HTR-8/SVneo (cell line): ENCODE results near the gene RGS2.

Experiments
- DNase-seq: peaks from one replicate; pipeline ENCODE4 v3.0.0; 2011; ENCODE audit warnings: low spot score, mixed read lengths; ENCODE audit not compliant: insufficient read length
- FAIRE-seq: peaks from 2 replicates; lab custom pipeline; 2011; peaks lifted over from hg19 to GRCh38; lab: Jason Lieb, UNC

RGS2 gene

DNA sequence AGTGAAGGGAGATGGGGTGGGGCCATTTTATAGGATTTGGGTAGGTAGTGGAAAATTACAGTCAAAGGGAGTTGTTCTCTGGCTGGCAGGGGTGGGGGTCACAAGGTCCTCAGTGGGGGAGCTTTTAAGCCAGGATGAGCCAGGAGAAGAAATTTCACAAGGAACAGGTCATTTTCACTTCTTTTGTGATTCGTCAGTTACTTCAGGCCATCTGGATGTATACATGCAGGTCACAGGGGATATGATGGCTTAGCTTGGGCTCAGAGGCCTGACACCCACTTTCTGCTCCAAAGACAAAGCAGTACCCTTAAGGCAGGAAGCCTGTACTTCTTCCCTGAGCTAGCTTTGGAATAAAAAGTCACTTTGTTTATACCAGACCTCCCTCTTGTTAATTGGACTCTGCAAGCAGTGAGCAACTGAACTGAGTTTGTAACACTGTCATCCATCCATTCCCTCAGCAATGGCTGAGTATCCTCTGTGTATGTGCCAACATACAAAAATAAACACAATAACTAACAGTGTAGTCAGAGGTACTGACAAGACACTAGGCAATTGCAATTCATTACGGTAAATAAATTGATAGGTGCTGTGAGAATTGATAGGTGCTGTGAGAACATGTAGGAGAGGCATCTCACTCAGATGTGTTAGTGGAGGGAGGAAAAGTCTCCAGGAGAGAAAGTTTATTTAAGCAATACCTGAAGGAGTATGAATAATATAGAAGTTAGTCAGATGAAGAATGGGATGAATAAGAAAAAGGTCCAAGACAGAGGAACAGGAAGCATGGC is 14.7 kb upstream of the RGS2 start:
- DNase-seq, result no peak
- FAIRE-seq, result no peak

GRCh38 chr1:192794768-192795035 is 14.1 kb upstream of the RGS2 start:
- FAIRE-seq (no peak), DNase-seq (no peak)

DNA sequence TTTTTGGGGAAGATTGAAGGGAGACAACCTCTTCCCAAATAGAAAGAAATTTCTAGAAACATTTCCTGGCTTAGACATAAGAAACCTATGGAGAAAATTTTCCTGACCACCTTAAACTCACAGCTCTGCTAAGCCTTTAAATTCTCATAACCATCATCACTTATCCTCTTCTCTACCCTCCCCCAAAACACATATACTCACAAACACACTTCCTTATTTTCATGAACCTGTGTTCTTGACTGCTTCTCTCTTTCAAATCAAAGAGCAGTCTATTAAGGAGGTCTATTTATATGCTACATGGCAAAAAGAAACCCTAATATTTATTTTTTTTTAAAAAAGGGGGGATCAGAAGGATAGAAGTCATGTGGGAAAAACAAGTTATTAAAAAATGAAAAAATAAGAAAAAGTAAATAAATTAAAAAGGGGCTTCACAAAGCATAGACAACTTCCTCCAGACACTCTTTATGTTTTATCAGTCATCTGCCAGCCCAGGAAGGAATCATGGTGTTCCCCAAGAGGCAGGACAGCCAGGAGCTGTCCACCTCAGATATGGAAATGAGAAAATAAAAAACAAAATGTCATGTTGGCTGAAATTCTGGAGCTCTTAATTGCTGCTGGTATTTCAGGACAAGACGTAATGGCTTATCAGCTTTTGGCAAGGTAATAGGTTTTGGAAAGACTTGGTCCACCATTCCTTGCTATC is 12.8 kb upstream of the RGS2 start:
- no peak for DNase-seq
- FAIRE-seq, result no peak

- FAIRE-seq, result no peak
- no peak for DNase-seq
These were observed 11.7 kb upstream of the RGS2 start for GRCh38 chr1:192797143-192797542.

- FAIRE-seq, result no peak
- DNase-seq, result no peak
These were observed 10.9 kb upstream of the RGS2 start for GRCh38 chr1:192797891-192798290.

- no peak for FAIRE-seq
- no peak for DNase-seq
These were observed 7.4 kb upstream of the RGS2 start for GRCh38 chr1:192801451-192801850.

GRCh38 chr1:192802406-192802805 is 6.4 kb upstream of the RGS2 start:
- no peak for FAIRE-seq
- no peak for DNase-seq

DNA sequence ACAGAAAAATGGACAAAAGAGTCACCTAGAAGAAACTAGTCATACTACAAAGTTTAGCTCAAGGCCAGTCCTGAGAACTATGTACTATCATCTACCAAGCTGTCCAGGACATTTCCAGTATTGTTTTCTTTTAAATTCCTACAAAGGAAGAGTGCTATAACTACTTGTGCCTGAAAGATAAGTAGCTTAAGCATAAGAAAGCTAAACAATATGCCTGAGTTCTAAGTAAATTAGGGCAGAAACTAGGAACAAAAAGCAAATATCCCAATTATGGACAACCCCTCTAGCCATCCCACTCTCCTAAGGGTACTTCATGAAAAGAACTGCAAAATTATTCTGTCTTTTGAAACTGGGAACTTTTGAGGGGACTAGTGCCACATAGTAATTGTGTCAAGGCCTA is 5.3 kb upstream of the RGS2 start:
- no peak for FAIRE-seq
- no peak for DNase-seq

DNA sequence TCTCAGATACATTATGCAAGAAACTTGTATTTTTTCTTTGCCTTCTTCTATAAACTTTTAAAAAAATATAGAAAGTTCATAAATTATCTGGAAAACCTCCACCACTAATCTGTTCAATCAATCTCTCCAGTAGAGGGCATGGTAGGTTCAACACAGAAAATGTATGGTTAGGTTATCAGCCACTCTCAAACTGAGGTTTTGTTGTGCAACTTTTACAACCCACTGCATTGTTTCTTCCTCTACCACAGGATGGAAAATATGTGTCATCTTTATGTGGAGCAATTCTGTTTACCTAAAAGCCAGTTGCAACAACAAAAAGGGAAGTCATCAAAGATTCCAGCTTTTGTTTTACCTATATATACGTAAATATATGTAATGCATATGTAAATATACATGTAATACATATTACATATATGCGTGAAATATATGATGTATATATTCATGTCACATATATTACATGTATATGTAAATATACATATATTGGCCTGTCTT is 3.0 kb upstream of the RGS2 start:
- peak; percentile 70 for DNase-seq
- no peak for FAIRE-seq

GRCh38 chr1:192807211-192808162 is 1.4 kb upstream of the RGS2 start:
- no peak for DNase-seq
- no peak for FAIRE-seq

DNA sequence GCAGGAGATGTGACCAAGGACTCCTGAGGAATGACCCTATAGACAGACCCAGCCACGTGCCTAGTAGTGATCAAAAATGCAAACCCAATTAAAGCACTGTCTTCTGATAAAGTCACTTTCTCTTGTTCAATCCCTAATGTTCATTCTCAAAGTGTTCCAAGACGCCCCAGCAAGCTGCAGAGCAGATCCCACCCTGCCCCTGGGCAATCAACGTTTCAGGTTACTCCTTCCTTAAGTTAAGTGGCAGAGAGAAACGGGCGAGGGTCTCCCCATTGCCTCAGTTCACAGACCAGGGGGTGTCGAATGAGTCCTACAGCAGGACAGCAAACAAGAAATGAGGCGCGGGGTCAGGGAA is 699 bp upstream of the RGS2 start:
- no peak for FAIRE-seq
- no peak for DNase-seq

DNA sequence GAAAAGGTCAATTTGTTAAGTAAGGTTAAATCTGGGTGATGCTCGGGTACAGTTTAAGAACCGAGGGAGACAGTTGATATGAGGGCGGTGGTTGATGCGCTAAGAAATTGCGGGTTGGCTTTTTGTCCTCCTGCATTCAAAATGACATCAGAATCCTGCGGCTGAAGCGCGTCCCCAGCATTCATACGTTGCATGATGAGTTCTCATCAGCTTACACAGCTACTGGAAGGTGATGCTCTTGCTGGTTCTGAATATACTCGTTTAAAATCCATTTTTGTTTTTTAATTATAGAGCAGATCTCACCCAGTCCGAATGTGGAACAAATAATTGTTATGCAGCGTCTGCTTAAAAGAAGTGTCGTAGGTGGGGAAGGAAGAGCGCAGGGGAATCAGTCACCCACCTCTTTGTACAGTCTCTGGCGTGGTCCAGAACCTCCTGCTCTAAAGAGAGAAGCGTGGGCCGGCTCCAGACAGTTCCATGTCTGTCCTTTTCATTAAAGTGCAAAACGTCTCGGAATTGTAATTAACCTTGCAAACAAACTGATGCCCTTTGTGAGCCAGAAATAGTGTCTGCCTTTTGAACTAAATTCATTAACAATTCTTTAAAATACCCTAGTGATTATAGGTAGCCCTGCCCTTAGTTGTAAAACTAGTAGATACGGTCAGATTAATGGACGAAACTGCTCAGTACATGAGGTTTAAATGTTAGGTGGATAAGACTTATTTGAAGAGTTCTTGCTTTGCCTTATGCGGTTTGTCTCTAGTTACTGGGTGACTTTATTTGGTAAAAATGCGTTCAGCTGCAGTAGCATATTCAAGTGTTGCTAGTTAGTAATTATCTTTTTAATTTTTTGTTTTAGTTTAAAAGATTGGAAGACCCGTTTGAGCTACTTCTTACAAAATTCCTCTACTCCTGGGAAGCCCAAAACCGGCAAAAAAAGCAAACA is 741 bp downstream of the RGS2 start:
- no peak for FAIRE-seq

GRCh38 chr1:192810253-192810880 is 1.5 kb downstream of the RGS2 start:
- DNase-seq (no peak), FAIRE-seq (no peak)

More for the DNA sequence above, 741 bp downstream of the RGS2 start:
- peak; percentile 27 for DNase-seq

- no peak for FAIRE-seq
- no peak for DNase-seq
These were observed 2.2 kb downstream of the RGS2 start for GRCh38 chr1:192811006-192811405.

- DNase-seq, result no peak
- FAIRE-seq, result peak; percentile 28
These were observed 2.9 kb downstream of the RGS2 start for GRCh38 chr1:192811594-192812239.

DNA sequence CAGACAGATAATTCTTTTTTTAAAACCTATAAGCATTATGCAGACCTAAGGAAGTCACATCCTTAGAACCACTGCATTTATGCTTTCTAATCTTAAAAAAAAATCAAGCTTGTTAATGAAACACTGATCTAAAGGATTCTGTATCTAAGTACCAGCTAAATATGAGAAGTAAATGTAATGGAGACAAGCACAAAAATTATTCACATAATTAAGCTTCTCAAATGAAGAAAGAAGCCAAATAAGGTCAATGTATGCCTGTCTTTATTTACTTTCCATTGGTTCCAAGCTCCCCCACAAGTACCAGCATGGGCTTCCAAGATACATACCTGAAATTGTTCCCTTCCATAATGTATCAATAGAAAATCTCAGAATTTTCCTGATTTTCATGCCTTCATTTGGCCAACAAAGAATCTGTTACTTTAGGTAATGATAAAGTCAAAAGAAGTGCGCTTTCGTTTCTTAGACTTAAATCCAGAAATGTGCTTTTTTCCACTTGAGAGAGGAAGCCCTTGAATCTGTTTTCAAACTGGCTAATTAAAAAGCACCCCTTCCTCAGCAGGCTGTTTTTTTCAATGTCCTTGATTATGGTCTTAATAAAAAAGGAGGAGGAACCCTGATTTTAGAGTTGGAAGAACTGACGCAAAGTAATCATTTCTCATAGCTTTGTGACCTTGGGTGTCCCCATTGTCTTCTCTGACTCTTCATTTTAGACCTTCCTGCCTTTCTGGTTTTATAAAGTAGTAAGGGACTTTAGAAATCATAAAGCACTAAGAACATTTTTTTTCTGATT is 3.8 kb downstream of the RGS2 start:
- no peak for FAIRE-seq

DNA sequence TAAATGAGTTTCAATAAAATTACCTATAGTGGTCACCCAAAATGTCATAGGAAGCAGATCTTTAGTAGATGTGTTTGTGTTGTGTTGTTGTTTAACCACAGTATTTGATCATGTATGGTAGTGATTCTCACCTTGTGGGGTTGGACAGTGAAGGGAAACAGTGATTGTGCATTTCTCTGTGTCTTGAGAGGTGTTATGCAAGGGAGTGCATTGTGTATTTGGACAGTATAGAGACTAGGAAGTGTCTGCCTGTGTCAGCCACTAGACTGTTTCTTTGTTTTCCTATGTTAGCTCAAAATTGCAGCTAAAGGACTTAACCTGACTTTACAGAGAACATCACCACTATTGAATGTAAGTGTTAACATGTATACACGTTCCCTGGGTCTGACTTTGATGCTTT is 6.0 kb downstream of the RGS2 start:
- DNase-seq, result no peak
- no peak for FAIRE-seq

More for the DNA sequence above, 3.8 kb downstream of the RGS2 start:
- DNase-seq, result no peak

DNA sequence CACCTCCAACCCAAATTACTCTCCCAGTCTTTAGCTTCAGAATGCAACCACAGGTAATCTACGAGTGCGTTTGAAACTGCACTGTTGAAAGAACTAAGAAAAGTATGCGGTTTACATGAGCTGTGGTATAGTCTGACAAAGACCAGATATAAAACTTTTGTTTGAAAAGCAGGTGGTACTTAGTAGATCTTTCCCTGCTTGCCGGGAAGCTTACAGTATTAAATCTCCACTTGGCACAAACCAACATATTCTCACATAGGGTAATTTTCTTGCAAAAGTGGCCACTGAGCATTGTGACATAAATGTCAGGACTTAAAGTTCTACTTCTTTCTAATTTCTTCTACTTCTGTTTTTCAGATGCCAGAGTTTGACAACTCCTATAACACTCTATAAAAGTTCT is 8.4 kb downstream of the RGS2 start:
- FAIRE-seq, result no peak
- DNase-seq, result no peak
